SK-N-SH treated with all-trans-retinoic acid at 6 μM for 48 hours (cell line): ENCODE measurements around the gene TFCP2L1.

Source experiments
- ARNTL ChIP-seq: fragments of 450-650 bp; formaldehyde crosslinking; IDR thresholded peaks from 2 replicates; pipeline ENCODE4 v1.5.0; 2020; ENCODE audit warnings: low read depth, mild to moderate bottlenecking, moderate library complexity, borderline replicate concordance
- RARB ChIP-seq: fragments of 250-450 bp; sonication (Bioruptor Pico); IDR thresholded peaks from 2 replicates; pipeline ENCODE4 v1.8.0; 2021; ENCODE audit warnings: mild to moderate bottlenecking, moderate library complexity
- ZFP30 ChIP-seq: fragments of 450-650 bp; formaldehyde crosslinking; IDR thresholded peaks from 2 replicates; pipeline ENCODE4 v1.5.0; 2022; ENCODE audit warnings: mild to moderate bottlenecking, moderate library complexity

DNA sequence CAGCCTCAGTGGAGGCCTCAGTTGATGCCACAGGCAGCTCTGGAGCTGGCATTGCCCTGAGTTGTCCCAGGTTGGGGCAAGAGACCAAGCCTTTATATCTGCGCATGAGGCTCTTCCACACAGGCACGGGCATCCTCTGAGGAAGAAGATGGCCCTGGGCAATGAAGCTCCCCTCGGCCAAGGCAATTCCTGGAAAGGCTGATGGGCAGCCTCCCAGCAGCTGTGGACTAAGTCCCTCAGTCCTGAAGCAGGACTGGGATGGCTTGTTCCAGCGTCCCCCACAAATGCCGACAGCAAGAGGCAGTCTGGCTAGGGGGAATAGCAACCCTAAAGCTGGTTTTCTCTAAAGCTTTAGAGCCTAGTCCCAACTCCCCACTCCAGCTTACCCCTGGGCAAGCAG, 90.0 kb downstream of the TFCP2L1 start:
- TF ChIP-seq RARB (CRISPR knock-in tag) (no peak), ARNTL (CRISPR knock-in tag) (no peak), ZFP30 (CRISPR knock-in tag) (no peak)
